HCT116 (cell line): ENCODE results near the gene CCDC106. TPM values are rescaled to one million over a fixed set of nuclear protein-coding genes. Genes with fewer than 3 reads are reported as not detected.

ENCODE experiments used
- ATAC-seq: fragments of 200-7000 bp; cut with Tn5 transposase; 2 replicates; pipeline ENCODE4 v1.9.1; 2020; ENCODE audit warnings: mild to moderate bottlenecking, moderate library complexity
- BruUV-seq: library from RNA; stranded (reverse); fragments of 400-500 nt; replicated peaks from 2 replicates; lab custom pipeline; 2021; lab: Mats Ljungman, UMichigan
- CTCF ChIA-PET: fragments of 300-600 bp; sonication (Branson Sonifier 250); formaldehyde crosslinking; loops from one replicate; lab custom pipeline; 2021; ENCODE audit warnings: antibody characterized with exemption; lab: Charles Lee
- POLR2A ChIA-PET: fragments of 300-600, 350-600 bp; sonication (Branson Sonifier 250); formaldehyde crosslinking; loops from one replicate; lab custom pipeline; 2021; ENCODE audit warnings: antibody characterized with exemption; lab: Charles Lee
- RAD21 ChIA-PET, 2 experiments: fragments of 300-600 bp; sonication (Branson Sonifier 250); formaldehyde crosslinking; loops; one replicate each; lab custom pipeline; 2023; ENCODE audit warnings: low total read pairs in 2 of 2; ENCODE audit not compliant: uncharacterized antibody in 2 of 2, unreplicated experiment in 2 of 2, low non-redundant PET in 1 of 2; lab: Charles Lee
- DNase-seq: peaks from one replicate; pipeline ENCODE4 v3.0.0-alpha.2; 2010; ENCODE audit warnings: low read depth, low spot score
- H2AFZ ChIP-seq: fragments of 200-600 bp; shearing (Covaris generic), sonication (generic); 2 replicates; pipeline ENCODE4 v1.6.1; 2017; ENCODE audit warnings: low read depth, mixed run types, mixed read lengths, antibody characterized with exemption, low read length; ENCODE audit not compliant: poor library complexity, severe bottlenecking
- H3K27ac ChIP-seq: 2 replicates; pipeline ENCODE4 v1.5.1; 2012; ENCODE audit warnings: low read depth, low read length
- H3K27me3 ChIP-seq: fragments of 200-600 bp; sonication (generic); 2 replicates; pipeline ENCODE4 v1.6.1; 2016; ENCODE audit warnings: mixed run types, low read length, mixed read lengths; ENCODE audit not compliant: insufficient read depth
- H3K36me3 ChIP-seq, 2 experiments: fragments of 200-500 bp in 1 of 2; fragments of 200-600 bp in 1 of 2; sonication (Bioruptor generic) in 1 of 2; sonication (generic) in 1 of 2; 2 replicates each; pipeline versions ENCODE4 v1.5.1 to v1.6.1; 2014 to 2016; ENCODE audit warnings: low read length in 2 of 2, inconsistent platforms in 1 of 2, mixed read lengths in 1 of 2, mixed run types in 1 of 2; ENCODE audit not compliant: insufficient read depth in 2 of 2, control insufficient read depth in 1 of 2
- H3K4me1 ChIP-seq, 2 experiments: fragments of 200-600 bp in 1 of 2; sonication (generic) in 1 of 2; 2 replicates each; pipeline versions ENCODE4 v1.5.1 to v1.6.1; 2012 to 2017; ENCODE audit warnings: low read length in 2 of 2, inconsistent platforms in 1 of 2, mild to moderate bottlenecking in 1 of 2, mixed read lengths in 1 of 2, mixed run types in 1 of 2, moderate library complexity in 1 of 2; ENCODE audit not compliant: insufficient read depth in 2 of 2, control insufficient read depth in 1 of 2
- H3K4me2 ChIP-seq: fragments of 200-600 bp; sonication (generic); 2 replicates; pipeline ENCODE4 v1.6.1; 2017; ENCODE audit warnings: mixed run types, low read length, mixed read lengths
- H3K4me3 ChIP-seq, 2 experiments: fragments of 200-600 bp in 1 of 2; sonication (generic) in 1 of 2; replicated peaks in 1 of 2; 2 replicates each; pipeline ENCODE4 v1.5.1; 2011 to 2016; ENCODE audit warnings: low read length in 2 of 2, control low read depth in 1 of 2, low read depth in 1 of 2, mild to moderate bottlenecking in 1 of 2, mixed read lengths in 1 of 2, mixed run types in 1 of 2
- H3K79me2 ChIP-seq: fragments of 200-600 bp; sonication (generic); 2 replicates; pipeline ENCODE4 v1.6.1; 2017; ENCODE audit warnings: mild to moderate bottlenecking, mixed run types, low read length, moderate library complexity, mixed read lengths; ENCODE audit not compliant: insufficient read depth
- H3K9ac ChIP-seq: fragments of 200-600 bp; sonication (generic); 2 replicates; pipeline ENCODE4 v1.6.1; 2016; ENCODE audit warnings: low read length, mixed read lengths
- H3K9me2 ChIP-seq: fragments of 200-600 bp; sonication (generic), shearing (Covaris generic); 2 replicates; pipeline ENCODE4 v1.6.1; 2017; ENCODE audit warnings: mixed run types, mild to moderate bottlenecking, moderate library complexity; ENCODE audit not compliant: insufficient read depth
- H3K9me3 ChIP-seq, 2 experiments: fragments of 200-500 bp in 1 of 2; fragments of 200-600 bp in 1 of 2; sonication (Bioruptor generic) in 1 of 2; sonication (generic) in 1 of 2; 2 replicates each; pipeline ENCODE4 v1.6.1; 2014 to 2017; ENCODE audit warnings: low read length in 2 of 2, mixed read lengths in 2 of 2, inconsistent platforms in 1 of 2, low read depth in 1 of 2, mild to moderate bottlenecking in 1 of 2, mixed run types in 1 of 2, moderate library complexity in 1 of 2; ENCODE audit not compliant: control insufficient read depth in 1 of 2, insufficient read depth in 1 of 2
- H4K20me1 ChIP-seq: fragments of 200-600 bp; sonication (generic), shearing (Covaris generic); 2 replicates; pipeline ENCODE4 v1.6.1; 2017; ENCODE audit warnings: mixed run types, mild to moderate bottlenecking, moderate library complexity; ENCODE audit not compliant: insufficient read depth
- EGR1 ChIP-seq: IDR thresholded peaks from 2 replicates; pipeline ENCODE4 v1.6.1; 2012; ENCODE audit warnings: low read depth
- EZH2phosphoT487 ChIP-seq: fragments of 200-600 bp; IDR thresholded peaks from 2 replicates; pipeline ENCODE4 v1.6.1; 2018; ENCODE audit warnings: antibody characterized with exemption, borderline replicate concordance
- FOSL1 ChIP-seq: IDR thresholded peaks from 2 replicates; pipeline ENCODE4 v1.6.1; 2012; ENCODE audit warnings: low read depth
- TCF7L2 ChIP-seq: IDR thresholded peaks from 2 replicates; pipeline ENCODE4 v1.7.0; 2011; ENCODE audit warnings: borderline replicate concordance, inconsistent platforms; ENCODE audit not compliant: insufficient read depth, insufficient read length; ENCODE audit errors: extremely low read depth
- ZFX ChIP-seq: fragments of 450-650 bp; IDR thresholded peaks from 2 replicates; pipeline ENCODE4 v1.6.1; 2017
- intact Hi-C: fragments of 100-400 bp; cut with micrococcal nuclease; formaldehyde crosslinking; loops from 2 replicates; pipeline ENCODE4 v1.10.0; 2022
- total RNA-seq: library from RNA; stranded (reverse); gene quantifications from one replicate; pipeline ENCODE4 v1.2.1, GENCODE V29; 2021; ENCODE audit not compliant: unreplicated experiment
- TF ChIP-seq, protein P1 (sequence below), 3 experiments: fragments of 200-600 bp in 1 of 3; sonication (generic) in 1 of 3; IDR thresholded peaks in 2 of 3; conservative IDR thresholded peaks in 1 of 3; 2 replicates each; pipeline ENCODE4 v1.5.1; 2012 to 2017; ENCODE audit warnings: low read depth in 2 of 3, low read length in 2 of 3, antibody characterized with exemption in 1 of 3, borderline replicate concordance in 1 of 3, control low read depth in 1 of 3, mild to moderate bottlenecking in 1 of 3, mixed read lengths in 1 of 3, mixed run types in 1 of 3, moderate library complexity in 1 of 3; ENCODE audit not compliant: insufficient read depth in 1 of 3

The CCDC106 gene
- total RNA-seq, 1 experiment from 2014 or later: 1.0 TPM

GRCh38 chr19:55670280-55671053 is 22.5 kb downstream of the CCDC106 start:
- H2AFZ ChIP-seq: no peak overlapping the region
- no peaks in the 10 kb centered on the region for H3K27me3 ChIP-seq
- peaks cover 92% of the 10 kb centered on the region for H3K79me2 ChIP-seq
- ChIA-PET POLR2A (no interaction called here), CTCF (interaction anchor here (0.7 to 2.3 kb wide), 4 partner anchors 13 to 38 kb away, joined by 3 to 23 read pairs (median 10); partner anchors contain the start of gene U2AF2), RAD21 (no interaction called here)
- intact Hi-C loops: no loop called here
- ATAC-seq: no peak
- no peak overlapping the region for H3K9ac ChIP-seq
- TF ChIP-seq EZH2phosphoT487: no peak
- no peak for TF ChIP-seq ZFX
- no peak for TF ChIP-seq TCF7L2
- TF ChIP-seq EGR1: no peak
- TF ChIP-seq FOSL1: no peak
- TF ChIP-seq, protein P1, sequence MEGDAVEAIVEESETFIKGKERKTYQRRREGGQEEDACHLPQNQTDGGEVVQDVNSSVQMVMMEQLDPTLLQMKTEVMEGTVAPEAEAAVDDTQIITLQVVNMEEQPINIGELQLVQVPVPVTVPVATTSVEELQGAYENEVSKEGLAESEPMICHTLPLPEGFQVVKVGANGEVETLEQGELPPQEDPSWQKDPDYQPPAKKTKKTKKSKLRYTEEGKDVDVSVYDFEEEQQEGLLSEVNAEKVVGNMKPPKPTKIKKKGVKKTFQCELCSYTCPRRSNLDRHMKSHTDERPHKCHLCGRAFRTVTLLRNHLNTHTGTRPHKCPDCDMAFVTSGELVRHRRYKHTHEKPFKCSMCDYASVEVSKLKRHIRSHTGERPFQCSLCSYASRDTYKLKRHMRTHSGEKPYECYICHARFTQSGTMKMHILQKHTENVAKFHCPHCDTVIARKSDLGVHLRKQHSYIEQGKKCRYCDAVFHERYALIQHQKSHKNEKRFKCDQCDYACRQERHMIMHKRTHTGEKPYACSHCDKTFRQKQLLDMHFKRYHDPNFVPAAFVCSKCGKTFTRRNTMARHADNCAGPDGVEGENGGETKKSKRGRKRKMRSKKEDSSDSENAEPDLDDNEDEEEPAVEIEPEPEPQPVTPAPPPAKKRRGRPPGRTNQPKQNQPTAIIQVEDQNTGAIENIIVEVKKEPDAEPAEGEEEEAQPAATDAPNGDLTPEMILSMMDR (IDR thresholded peaks at IDR 0.05 in 2 of 3, conservative IDR thresholded peaks at IDR 0.05 in 1 of 3; ENCODE audit: borderline replicate concordance in 1 of 3, insufficient read depth in 1 of 3, low read depth in 2 of 3, low read length in 2 of 3): no peak
- H3K4me3 ChIP-seq: no peak overlapping the region
- peaks cover 14% of the 10 kb centered on the region; the same call in 1 of the 2 replicates for H4K20me1 ChIP-seq
- DNase-seq: no peak
- peaks cover 31 to 49% of the 10 kb centered on the region in 2 experiments for H3K36me3 ChIP-seq
- H3K9me3 ChIP-seq: no peaks in the 10 kb centered on the region
- H3K9me2 ChIP-seq: no peaks in the 10 kb centered on the region
- peak overlapping the region; percentile 10; the same call in 1 of the 2 replicates for H3K27ac ChIP-seq
- no peak overlapping the region for H3K4me2 ChIP-seq
- peaks cover 7 to 49% of the 10 kb centered on the region in 2 experiments for H3K4me1 ChIP-seq
- no TSS peak for BruUV-seq
